Suprapubic skin (tissue), 4 donors: Measurements from ENCODE around the gene UNC93B1. TPM values are rescaled to one million over a fixed set of nuclear protein-coding genes. Genes with fewer than 3 reads are reported as not detected.

ENCODE experiments used
- DNase-seq, 2 donors: peaks; one replicate each; pipeline ENCODE4 v3.0.0-alpha.2; 2019; ENCODE audit warnings: low spot score in 2 of 2
- H3K27ac ChIP-seq: fragments of 200-600 bp; sonication (generic); one replicate; pipeline ENCODE4 v1.5.1; 2019
- H3K27me3 ChIP-seq: fragments of 200-600 bp; sonication (generic); one replicate; pipeline ENCODE4 v1.5.1; 2019
- H3K36me3 ChIP-seq: fragments of 200-600 bp; sonication (generic); one replicate; pipeline ENCODE4 v1.5.1; 2019
- H3K4me1 ChIP-seq: fragments of 200-600 bp; sonication (generic); one replicate; pipeline ENCODE4 v1.5.1; 2019
- H3K4me3 ChIP-seq: fragments of 200-600 bp; sonication (generic); one replicate; pipeline ENCODE4 v1.5.1; 2019; ENCODE audit warnings: mild to moderate bottlenecking
- H3K9me3 ChIP-seq: fragments of 200-600 bp; sonication (generic); one replicate; pipeline ENCODE4 v1.5.1; 2019
- CTCF ChIP-seq, 2 donors: fragments of 200-600 bp in 1 of 2; fragments of 450-650 bp in 1 of 2; sonication (generic) in 1 of 2; IDR thresholded peaks; one replicate each; pipeline ENCODE4 v1.5.1; 2016 to 2019; ENCODE audit warnings: antibody characterized with exemption in 2 of 2, mild to moderate bottlenecking in 1 of 2, moderate library complexity in 1 of 2
- EP300 ChIP-seq: sonication (generic); formaldehyde crosslinking; IDR thresholded peaks from one replicate; pipeline ENCODE4 v1.6.1; 2017; ENCODE audit warnings: antibody characterized with exemption
- POLR2A ChIP-seq, 2 donors: fragments of 450-650 bp; IDR thresholded peaks; one replicate each; pipeline ENCODE4 v1.6.1; 2017; ENCODE audit warnings: antibody characterized with exemption in 2 of 2, mild to moderate bottlenecking in 2 of 2, moderate library complexity in 2 of 2
- POLR2AphosphoS5 ChIP-seq, 3 donors: sonication (generic); formaldehyde crosslinking; IDR thresholded peaks; one replicate each; pipeline ENCODE4 v1.6.1; 2017; ENCODE audit warnings: antibody characterized with exemption in 3 of 3
- WGBS: methylation state at CpG from one replicate; pipeline ENCODE4 v1.1.5; 2018; 5-methylcytosine and 5-hydroxymethylcytosine counted together
- total RNA-seq, 4 donors: library from RNA; depleted of rRNA; stranded (reverse); fragments of >200 nt; gene quantifications; one replicate each; pipeline ENCODE4 v1.1.0, GENCODE V29; 2016

UNC93B1 gene
- total RNA-seq, 4 donors from 2014 or later, result 22.7 to 34.3 (median 28.1) TPM

- WGBS, result 61% methylated on average over 10 of the region's 13 CpGs
- TF ChIP-seq CTCF (IDR thresholded peaks at IDR 0.05) (no peak), EP300 (no peak), POLR2A (IDR thresholded peaks at IDR 0.05) (no peak), POLR2AphosphoS5 (IDR thresholded peaks at IDR 0.05) (no peak)
- Histone ChIP-seq H3K4me3 (no peak overlapping the region), H3K9me3 (no peaks in the 10 kb centered on the region), H3K27me3 (no peaks in the 10 kb centered on the region), H3K36me3 (no peaks in the 10 kb centered on the region), H3K27ac (no peak overlapping the region), H3K4me1 (peaks cover 54% of the 10 kb centered on the region)
- DNase-seq, result no peak
Measured at GRCh38 chr11:68016161-68016903, 12.4 kb upstream of the UNC93B1 start.

GRCh38 chr11:68015467-68015866 lies 11.6 kb upstream of the UNC93B1 start:
- Histone ChIP-seq H3K36me3 (no peaks in the 10 kb centered on the region), H3K4me1 (peaks cover 62% of the 10 kb centered on the region), H3K4me3 (no peak overlapping the region), H3K27me3 (no peaks in the 10 kb centered on the region), H3K27ac (no peak overlapping the region), H3K9me3 (no peaks in the 10 kb centered on the region)
- WGBS, result 100% methylated on average over 7 of the region's 8 CpGs
- DNase-seq, result no peak
- TF ChIP-seq CTCF (IDR thresholded peaks at IDR 0.05) (no peak), EP300 (no peak), POLR2AphosphoS5 (IDR thresholded peaks at IDR 0.05) (no peak), POLR2A (IDR thresholded peaks at IDR 0.05) (no peak)

- no peak for DNase-seq
- H3K4me3 ChIP-seq, result no peak overlapping the region
- peaks cover 66% of the 10 kb centered on the region for H3K4me1 ChIP-seq
- H3K27ac ChIP-seq, result peak overlapping the region; percentile 19
- H3K36me3 ChIP-seq, result no peaks in the 10 kb centered on the region
- H3K9me3 ChIP-seq, result no peaks in the 10 kb centered on the region
- TF ChIP-seq CTCF (IDR thresholded peaks at IDR 0.05), result no peak
- no peak for TF ChIP-seq POLR2AphosphoS5 (IDR thresholded peaks at IDR 0.05)
- no peak for TF ChIP-seq EP300
- TF ChIP-seq POLR2A (IDR thresholded peaks at IDR 0.05), result no peak
- H3K27me3 ChIP-seq, result no peaks in the 10 kb centered on the region
- WGBS, result 31% methylated on average over 4 of the region's 19 CpGs
Measured at GRCh38 chr11:68014947-68015447, 11.1 kb upstream of the UNC93B1 start.

GRCh38 chr11:68014157-68014946 lies 10.5 kb upstream of the UNC93B1 start:
- no peaks in the 10 kb centered on the region for H3K27me3 ChIP-seq
- H3K36me3 ChIP-seq, result no peaks in the 10 kb centered on the region
- no peak for DNase-seq
- no peaks in the 10 kb centered on the region for H3K9me3 ChIP-seq
- H3K4me1 ChIP-seq, result peaks cover 68% of the 10 kb centered on the region
- no peak for TF ChIP-seq CTCF (IDR thresholded peaks at IDR 0.05)
- no peak for TF ChIP-seq POLR2AphosphoS5 (IDR thresholded peaks at IDR 0.05)
- TF ChIP-seq EP300, result no peak
- no peak for TF ChIP-seq POLR2A (IDR thresholded peaks at IDR 0.05)
- H3K27ac ChIP-seq, result peak overlapping the region; percentile 19
- H3K4me3 ChIP-seq, result no peak overlapping the region
- WGBS, result 22% methylated on average over 11 of the region's 16 CpGs

- H3K4me1 ChIP-seq, result peaks cover 75% of the 10 kb centered on the region
Measured at GRCh38 chr11:68013611-68014156, 9.8 kb upstream of the UNC93B1 start.

More at GRCh38 chr11:68013611-68014156, 9.8 kb upstream of the UNC93B1 start:
- TF ChIP-seq CTCF (IDR thresholded peaks at IDR 0.05), result no peak
- no peak for TF ChIP-seq POLR2A (IDR thresholded peaks at IDR 0.05)
- no peak for TF ChIP-seq POLR2AphosphoS5 (IDR thresholded peaks at IDR 0.05)
- no peak overlapping the region for H3K4me3 ChIP-seq
- no peaks in the 10 kb centered on the region for H3K36me3 ChIP-seq
- H3K27me3 ChIP-seq, result no peaks in the 10 kb centered on the region
- WGBS, result 79% methylated on average over 6 of the region's 14 CpGs
- no peak for DNase-seq
- no peak overlapping the region for H3K27ac ChIP-seq
- no peaks in the 10 kb centered on the region for H3K9me3 ChIP-seq
